CD4-positive, alpha-beta T cell treated with Interleukin-4 for 4 hours (primary cell): ENCODE data around the gene TSHZ2.
"Not testable (repeated sequence)": the region's sequence is repeated elsewhere in the genome, so short reads cannot be mapped to it uniquely, and the experiment has no call there.

ENCODE experiments used
- DNase-seq: peaks from one replicate; pipeline ENCODE4 v3.0.0-alpha.2; 2020

TSHZ2 gene

DNA sequence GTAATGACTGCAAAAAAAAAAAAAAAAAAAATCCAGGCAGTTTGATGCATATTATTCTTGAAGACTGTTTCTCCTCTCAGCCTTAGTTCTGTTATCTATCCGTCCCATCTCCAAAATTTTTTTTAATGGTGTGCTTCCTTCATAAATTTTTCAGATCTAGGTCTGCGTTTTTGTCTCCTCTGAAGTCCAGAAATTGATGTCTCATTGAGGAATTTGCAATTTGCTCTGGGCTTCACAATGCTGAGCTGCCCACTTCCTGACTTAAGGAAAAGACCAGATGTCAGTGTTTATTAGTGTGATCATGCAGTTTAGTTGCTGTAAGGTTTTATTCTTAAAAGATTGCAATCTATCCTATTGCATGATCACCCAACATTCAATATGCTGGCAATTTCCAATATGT is 323.9 kb downstream of the TSHZ2 start:
- no peak for DNase-seq

DNA sequence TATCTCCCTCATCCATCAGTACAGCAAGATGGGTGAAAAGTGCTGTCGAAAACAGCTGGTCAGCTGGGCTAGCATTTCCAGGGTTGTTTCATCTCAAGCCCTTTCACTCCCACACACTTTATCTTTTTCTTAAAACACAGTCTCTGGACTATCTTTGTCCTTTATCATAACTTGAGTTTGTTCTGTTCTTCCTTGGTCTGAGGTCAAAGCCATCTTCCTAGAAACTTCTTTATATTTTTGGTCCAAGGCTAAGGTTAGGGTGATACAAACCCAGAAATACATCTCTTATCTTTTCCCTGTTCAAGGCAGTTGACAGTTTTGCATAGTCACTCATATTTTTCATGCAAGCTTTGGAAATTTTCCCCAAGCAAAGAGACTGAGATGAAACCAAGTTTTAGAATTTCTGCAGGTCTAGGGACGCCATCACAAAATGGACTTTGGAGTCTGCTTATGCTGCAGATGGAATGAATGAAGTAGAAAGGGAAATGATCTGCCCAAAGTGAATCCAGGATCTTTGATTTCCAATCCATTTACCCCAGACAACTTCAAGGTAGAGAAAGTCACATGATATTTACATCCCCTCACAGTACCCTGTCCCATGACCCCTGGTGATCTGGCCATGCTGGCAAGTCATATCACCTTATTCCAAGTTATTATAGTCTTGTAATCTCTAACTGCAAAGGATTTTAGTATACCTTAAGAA is 324.4 kb downstream of the TSHZ2 start:
- no peak for DNase-seq

DNA sequence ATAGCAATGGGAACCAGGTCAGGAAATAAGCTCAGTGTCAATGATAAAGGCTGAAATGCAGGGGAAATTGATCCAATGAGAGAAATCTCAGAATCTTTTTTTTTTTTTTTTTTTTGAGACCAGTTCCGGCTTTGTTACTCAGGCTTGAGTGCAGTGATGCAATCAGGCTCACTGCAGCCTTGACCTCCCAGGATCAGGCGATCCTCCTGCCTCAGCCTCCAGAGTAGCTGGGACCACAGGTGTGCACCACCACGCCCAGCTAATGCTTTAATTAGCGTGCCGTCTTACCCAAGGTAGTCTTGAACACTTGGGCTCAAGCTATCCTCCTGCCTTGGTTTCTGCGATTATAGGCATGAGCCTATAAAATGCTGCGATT is 325.0 kb downstream of the TSHZ2 start:
- DNase-seq, result no peak

DNA sequence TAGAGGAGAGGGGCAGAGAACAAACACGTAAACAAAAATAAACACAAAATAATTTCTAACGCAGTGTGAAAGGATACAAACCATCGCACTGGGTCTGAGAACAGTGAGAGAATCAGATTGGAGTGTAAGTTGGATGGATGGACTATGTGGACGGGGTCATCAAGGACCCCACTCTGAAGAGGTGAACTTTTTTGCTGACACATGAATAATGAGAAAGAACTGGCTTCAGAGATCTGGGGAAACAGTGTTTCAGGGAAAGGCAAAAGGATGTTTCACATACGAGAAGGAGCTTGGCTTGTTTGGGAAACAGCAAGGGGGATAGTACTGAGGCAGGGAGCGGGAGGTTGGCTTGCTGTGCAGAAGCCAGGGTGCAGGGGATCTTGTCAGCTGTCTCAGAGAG is 326.1 kb downstream of the TSHZ2 start:
- no peak for DNase-seq

DNA sequence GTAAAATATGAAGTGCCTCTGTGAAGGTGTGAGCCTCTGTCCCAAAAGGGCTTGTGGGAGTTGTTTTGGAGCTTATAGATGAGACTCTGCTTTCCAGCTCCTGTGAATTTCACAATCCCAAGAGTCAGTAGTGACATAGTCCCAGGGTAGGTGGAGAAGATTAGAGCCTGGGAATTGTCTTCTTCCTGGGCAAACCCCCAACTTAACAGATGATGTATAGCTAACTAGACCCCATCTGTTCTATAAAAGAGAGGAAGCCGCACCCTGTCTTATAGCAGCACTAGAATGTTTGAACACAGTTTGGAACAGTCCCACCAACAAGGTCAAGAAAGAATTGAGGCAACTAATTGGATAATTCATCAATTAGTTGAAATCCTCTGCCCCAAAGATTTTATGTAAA is 326.8 kb downstream of the TSHZ2 start:
- no peak for DNase-seq

DNA sequence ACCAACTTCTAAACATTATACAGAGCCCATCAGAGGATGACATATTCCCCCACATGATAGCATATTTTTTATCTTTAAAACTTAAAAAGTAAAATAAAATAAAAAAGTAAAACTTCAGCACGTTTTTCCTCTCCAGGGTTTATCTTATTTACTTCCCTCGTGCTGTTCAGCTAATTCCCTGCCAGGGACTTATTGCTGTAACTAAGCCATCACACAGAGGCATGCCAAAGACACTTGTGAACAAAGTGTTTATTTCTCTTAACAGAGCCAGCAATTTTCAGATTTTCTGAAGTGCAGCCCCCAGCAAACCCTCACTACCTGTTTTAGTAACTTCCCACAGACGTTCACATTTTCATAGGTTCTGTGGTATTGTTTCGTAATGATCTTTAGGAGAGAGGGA is 327.7 kb downstream of the TSHZ2 start:
- DNase-seq, result no peak

DNA sequence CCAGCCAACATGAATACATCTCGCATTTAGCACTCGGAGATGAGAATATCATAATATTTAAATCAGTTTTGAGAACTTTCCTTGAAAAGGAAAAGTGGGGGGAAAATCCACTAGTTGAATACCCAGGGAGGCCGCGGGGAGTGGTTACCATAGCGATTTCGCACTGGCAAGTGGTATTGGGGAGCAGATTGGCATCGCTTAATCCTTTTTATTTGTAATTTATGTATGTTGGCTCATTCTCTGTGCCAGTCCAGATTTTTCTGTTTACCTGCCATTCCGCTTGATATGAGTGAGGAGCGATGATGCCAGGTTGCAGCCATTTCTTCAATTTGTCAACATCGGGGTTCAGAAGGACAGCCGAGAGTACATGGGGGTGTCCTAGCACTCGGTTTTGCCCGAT is 329.7 kb downstream of the TSHZ2 start:
- no peak for DNase-seq

DNA sequence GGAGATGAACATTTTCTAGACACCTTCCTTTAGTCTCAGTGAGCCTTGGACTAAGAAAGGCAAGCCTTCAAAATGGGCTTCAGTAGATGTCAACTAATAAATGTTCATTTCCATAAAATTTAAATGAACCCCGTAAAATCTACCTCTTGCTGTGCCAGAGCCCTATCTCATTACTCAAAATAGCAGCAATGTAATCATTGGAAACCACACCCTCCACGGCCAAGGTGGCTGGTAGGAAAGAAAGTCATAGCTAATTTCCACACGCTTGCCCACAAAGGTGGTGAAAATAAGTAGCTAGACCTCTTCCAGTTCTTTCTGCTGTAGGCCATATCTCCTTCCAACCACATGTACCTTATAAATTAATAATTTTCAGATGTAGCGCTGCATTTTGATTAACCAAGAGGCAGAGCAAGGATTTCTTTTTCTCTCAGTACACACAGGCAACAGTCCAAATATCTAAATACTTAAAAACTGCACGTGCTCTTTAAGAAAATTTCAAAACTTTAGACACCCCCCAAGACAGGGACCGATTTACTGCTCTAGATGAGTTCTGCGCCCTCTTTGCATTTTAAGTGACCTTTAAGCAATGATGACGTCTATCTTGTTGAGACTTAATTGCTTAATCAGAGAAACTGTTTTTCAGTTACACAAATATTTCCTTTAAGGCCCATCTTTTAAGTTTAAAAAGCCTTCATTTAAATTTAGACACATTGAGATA is 330.7 kb downstream of the TSHZ2 start:
- no peak for DNase-seq

DNA sequence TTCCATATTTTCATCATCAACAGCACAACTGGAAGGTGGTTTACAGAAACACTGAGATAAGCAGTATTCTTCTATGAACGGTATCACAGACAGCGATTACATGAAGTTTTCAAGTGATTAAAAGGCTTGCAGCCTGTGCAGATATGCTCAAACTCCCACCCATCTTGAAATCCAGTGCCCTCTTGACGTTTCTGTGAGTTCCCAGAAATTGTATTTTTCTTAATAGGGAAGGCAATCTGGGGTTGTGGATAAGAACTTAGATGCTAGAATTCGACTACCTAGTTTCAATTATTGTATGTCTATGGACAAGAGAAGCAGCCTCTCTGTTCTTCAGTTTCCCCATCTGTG is 331.2 kb downstream of the TSHZ2 start:
- DNase-seq, result no peak

DNA sequence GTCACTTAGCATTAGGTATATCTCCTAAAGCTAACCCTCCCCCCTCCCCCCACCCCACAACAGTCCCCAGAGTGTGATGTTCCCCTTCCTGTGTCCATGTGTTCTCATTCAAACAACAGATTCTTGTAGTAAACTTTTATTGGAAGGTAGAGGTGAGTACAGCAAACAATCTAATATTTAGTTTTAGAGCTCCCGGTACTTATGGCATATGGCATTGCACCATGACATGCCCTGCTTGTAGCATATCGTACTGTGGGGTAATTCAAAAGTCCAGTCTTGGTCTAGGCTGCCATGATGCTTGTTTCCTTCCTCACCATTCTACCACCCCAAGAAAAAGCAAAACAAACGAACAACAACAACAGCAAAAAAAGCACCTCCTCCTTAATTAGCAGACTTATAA is 332.0 kb downstream of the TSHZ2 start:
- no peak for DNase-seq

DNA sequence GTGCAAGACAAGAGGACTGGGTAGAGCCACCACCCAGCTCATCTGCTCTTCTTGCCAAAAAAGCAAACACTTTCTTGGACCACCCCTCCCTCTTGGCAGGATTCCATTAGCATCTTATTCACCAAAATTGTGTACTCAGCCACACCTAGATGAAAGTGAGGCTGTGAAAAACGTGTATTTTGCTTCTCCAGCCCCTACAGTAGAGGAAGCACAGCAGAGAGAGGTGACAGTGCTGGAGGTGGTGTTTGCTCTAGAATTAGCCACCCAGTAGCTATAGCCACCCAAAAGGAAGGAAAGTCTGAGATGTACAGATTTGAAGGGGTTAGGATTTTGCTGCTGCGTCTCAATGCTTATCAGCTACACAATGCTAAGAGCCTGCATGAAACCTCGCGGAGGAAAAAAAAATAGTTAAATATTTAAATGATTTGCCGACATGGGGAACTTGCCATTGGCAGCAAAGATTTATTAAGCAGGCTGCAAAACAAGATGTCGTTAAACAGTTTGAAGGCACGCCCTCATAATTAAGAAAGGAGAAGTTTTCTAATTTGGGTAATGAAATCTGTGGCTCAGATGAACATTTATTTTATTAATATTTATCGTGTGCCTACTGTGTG is 334.1 kb downstream of the TSHZ2 start:
- no peak for DNase-seq

DNA sequence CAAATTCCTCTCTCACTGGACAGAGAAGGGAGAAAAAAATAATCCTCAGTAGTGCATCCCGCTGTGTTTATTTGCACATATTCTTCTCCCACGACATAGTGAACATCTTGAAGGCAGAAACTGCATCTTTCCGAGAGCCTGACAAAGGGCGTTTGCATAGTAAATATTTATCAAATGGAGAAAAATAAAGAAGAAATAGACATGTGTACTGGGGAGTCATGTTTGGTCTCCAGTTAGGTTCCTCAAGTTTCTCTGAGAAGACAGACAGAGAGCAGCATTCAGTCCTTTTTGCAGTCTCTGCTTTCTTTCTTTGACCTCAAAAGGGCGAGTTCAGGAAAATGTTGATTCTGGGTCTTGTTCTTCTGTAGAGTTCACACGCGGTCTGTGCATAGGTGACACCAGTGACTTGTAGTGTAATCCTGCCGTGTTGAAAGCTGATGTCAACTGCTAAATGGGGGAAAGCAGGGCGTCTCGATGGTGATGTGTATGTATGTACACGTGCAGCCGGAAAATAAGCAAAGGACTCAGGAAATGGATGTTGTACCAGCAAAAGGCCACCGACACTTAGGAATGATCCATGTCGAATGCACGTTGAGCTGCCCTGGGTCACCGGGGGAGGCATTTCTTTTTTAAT is 335.9 kb downstream of the TSHZ2 start:
- no peak for DNase-seq

DNA sequence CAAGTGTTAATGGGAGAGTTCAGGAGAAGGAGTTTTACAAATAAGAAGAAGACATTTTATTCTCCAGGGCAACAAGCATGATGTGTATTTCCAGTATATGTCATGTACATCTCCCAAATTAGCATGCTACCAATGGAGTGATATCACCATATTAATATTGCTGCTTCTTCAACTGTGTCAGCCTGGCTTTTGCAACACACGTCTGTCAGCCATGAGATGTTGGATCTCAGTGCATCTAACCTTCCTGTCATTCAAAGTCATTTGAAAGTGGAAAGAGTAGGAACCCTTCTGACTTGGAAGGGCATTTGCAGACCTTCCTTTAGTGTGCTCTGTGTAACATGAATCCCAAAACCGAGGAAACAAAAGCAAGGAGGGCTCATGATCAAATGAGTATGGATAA is 337.4 kb downstream of the TSHZ2 start:
- no peak for DNase-seq

DNA sequence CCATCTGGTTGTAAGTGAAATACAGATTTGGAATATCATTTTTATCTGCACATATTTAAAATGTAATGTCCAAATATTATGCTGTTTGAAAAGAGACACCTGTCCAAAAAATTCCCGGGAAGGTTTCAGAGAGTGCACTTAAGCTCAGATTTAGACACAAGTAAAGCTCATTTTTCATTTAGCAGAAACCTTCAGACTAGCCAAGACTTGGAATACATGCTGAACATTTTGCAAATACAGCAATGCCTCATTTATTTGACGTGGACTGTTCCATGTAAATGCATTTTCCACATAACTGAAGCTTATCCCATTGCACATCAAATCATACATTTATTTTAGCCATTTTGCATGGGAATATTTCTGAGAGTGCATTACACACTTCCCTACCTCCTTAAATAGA is 340.8 kb downstream of the TSHZ2 start:
- no peak for DNase-seq

DNA sequence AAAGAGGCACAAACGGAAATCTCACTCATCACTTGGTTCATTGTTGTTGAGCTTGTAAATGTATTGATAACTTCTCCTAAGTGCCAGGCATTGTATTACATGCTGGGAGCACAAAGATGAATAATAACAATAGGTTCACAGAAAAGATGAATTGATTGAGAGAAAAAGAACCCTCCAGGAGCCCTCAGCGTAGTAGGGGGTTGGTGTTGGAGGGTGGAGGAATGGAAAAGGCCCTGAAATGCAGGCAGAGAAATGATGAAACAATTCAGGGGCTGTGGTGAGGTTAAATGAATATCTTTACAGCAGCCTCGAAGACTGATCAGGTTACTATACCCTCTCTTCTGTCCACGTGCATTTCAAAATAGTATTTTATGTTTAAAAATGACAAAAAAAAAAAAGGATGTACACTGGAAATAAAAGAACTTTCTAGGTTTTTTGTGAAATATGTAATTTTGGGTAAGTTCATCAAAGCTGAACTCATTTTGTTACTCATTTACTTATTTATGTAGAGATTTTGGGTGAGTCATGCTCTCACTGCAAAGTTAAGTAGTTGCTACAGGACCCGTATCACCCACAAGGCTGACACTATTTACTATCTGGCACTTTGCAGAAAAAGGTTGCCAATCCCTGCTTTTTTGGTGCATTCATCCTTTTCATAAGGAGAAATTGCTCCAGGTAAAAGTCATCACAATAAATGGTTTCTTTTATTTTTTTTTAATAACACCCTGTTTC is 344.2 kb downstream of the TSHZ2 start:
- DNase-seq, result no peak

DNA sequence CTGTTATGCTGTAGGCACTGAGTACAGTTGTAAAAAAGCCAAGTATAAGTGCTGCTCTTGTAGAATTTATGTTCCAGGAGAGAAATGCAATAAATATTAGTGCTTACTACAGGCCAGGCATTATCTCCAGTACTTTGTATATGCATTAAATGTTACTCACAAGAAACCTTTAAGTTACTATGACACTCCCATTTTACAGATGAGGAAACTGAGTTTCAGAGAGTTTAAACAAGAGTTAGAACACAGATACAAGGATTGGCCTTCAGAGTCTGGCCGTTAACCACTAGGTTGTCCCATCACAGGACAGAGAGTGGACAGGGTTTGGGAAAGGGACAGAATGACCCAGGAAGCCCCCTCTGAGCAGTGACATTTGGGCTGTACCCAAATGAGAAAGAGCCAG is 347.0 kb downstream of the TSHZ2 start:
- no peak for DNase-seq

DNA sequence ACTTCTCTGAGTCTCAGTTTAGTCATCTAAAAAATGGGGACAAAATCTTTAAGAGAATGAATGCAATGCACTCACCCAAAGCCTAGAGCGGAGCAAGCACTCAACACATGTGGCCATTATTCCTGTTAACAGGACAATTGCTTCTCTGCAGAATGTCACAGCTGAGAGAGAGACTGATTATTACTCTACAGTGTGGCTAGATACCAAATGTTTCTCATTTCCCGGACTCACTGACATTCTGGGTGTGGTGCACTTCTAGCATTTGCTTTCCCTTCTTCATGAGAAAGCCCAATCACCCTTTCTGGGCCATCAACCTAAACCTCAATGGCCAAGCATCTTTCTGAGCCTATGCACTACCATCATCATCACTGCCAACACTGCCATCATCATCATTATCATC is 347.6 kb downstream of the TSHZ2 start:
- no peak for DNase-seq

DNA sequence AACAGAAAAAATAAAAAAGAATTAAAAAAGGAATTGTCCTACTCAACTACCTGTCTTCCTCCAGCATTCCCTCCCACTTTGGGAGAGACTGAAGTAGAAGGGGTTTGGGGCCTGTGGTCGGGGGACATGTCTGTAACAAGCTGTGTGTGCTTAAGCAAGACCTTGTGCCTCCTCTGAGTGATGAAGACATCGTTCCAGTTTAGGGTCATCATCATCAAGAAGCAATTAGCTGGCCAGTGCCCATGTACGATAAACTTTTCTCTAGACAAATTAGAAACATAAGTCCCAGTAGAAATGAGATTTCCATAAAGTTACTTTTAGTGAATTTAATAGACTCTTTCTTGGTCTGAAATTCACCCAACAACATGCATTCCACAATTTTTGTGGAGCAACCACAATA is 348.5 kb downstream of the TSHZ2 start:
- DNase-seq, result no peak

DNA sequence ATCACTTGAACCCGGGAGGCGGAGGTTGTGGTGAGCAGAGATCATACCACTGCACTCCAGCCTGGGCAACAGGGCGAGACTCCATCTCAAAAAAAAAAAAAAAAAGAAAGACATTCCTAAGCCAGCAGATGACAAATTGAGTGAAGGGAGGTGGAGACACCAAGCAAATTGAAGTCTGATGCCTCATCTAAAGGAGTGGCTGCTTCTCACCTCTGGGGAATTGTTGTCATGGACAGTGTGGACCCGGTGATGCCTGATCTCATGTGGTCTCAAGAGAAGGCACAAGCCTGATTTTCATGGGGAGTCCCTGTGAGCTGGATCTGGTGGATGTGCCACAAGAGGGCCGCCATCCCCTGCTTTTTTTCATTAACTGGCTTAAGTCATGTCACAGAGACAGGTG is 349.4 kb downstream of the TSHZ2 start:
- no peak for DNase-seq

DNA sequence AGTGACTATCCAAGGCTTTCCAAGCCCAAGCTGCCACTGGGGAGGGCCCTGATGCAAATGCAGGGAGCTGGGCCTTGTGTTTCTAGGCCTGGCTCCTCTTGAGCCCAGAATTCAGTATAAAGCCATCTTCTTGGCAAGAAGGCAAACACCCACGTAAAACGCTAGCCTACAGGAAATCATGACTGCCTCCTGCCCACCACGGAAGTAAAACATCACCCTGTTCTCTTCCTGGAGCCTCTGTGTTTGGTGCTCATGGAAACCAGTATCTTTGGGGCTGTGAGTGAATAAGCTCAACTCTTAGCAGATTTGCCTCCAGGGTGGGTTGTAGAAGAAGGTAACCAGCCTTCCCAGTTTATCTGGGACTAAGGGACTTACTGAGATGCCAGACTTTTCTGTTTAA is 350.5 kb downstream of the TSHZ2 start:
- no peak for DNase-seq

DNA sequence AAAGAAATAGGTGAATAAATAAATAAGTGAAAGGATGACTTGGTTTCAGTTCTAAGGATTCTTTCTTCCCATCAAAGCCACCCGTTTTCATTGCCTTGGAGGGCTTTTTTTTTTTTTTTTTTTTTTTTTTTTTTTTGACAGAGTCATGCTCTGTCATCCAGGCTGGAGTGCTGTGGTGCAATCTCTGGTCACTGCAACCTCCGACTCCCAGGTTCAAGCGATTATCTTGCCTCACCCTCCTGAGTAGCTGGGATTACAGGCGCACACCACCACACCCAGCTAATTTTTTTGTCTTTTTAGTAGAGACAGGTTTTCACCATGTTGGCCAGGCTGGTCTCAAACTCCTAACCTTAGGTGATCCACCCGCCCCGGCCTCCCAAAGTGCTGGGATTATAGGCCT is 351.3 kb downstream of the TSHZ2 start:
- DNase-seq, result not testable (repeated sequence)

DNA sequence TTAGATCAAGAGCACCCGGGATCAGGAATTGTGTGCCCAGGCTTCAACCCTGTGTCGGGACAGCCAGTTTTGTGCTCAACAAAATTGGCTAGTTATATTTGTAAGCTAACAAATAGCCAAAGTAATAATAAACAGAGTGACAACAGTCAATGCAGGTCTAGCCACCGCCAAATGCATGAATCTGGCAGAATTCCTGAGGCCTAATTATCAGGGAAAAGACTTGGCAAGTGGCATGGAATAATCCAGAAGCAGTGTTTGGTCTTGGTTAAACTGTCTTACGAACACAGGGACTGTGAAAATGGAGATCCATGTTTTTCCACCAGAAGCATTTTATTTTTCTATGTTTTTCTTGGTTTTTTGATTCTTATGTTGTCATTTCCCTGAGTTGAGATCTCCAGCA is 352.7 kb downstream of the TSHZ2 start:
- no peak for DNase-seq

DNA sequence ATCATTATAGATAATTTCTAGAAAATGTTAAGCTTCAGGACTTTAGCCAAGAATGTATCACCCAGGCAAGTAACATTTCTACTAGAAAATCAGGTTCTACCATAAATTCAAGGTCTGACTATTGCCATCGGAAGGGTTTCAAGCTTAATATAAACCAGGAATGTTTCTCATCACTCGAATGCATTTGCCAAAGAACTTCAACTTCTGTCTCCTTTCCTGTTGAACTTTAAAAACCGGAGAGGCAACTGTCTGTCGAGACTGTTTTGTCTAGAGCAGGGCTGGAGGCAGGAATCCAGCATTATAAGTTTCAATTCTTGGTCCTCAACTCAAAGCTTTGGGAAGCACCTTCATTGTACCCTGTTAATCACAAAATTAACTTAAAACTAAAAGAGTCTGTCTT is 356.8 kb downstream of the TSHZ2 start:
- no peak for DNase-seq

DNA sequence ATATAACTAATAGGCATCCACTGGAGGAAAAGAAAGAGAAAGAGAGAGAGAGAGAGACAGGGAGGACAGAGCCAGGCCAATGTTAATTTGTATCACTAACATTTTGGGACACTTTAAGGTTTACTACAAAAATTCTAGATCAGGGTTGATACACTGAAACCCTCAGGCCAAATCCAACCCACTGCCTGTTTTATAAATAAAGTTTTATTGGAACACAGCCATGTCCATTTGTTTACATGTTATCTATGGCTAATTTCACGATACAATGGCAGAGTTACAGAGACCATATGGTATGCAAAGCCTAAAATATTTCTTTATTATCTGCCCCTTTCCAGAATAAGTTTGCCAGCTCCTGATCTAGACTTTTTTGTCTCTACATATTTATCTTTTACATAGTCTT is 357.6 kb downstream of the TSHZ2 start:
- no peak for DNase-seq
